Omental fat pad (tissue), 4 donors: ENCODE results near the gene BICC1. TPM values are rescaled to one million over a fixed set of nuclear protein-coding genes. Genes with fewer than 3 reads are reported as not detected.

Experiments
- ATAC-seq: fragments of 150-250 bp; one replicate; pipeline ENCODE4 v1.9.1; 2016; ENCODE audit warnings: mild to moderate bottlenecking, moderate library complexity; ENCODE audit not compliant: low FRiP score
- DNase-seq: peaks from one replicate; pipeline ENCODE4 v3.0.0-alpha.2; 2019; ENCODE audit warnings: low spot score
- total RNA-seq, 4 donors: library from RNA; depleted of rRNA; stranded (reverse); fragments of >200 nt; gene quantifications; one replicate each; pipeline ENCODE4 v1.1.0, GENCODE V29; 2016
- TF ChIP-seq, protein P1 (sequence below), 3 donors: fragments of 450-650 bp; IDR thresholded peaks; one replicate each; pipeline ENCODE4 v1.5.1; 2016 to 2017; ENCODE audit warnings: antibody characterized with exemption in 3 of 3, mild to moderate bottlenecking in 3 of 3, moderate library complexity in 2 of 3

Gene BICC1
- total RNA-seq, 4 donors from 2014 or later = 14.8 to 44.6 (median 27.2) TPM

- ATAC-seq (peak; percentile 65), DNase-seq (no peak)
- TF ChIP-seq, protein P1, sequence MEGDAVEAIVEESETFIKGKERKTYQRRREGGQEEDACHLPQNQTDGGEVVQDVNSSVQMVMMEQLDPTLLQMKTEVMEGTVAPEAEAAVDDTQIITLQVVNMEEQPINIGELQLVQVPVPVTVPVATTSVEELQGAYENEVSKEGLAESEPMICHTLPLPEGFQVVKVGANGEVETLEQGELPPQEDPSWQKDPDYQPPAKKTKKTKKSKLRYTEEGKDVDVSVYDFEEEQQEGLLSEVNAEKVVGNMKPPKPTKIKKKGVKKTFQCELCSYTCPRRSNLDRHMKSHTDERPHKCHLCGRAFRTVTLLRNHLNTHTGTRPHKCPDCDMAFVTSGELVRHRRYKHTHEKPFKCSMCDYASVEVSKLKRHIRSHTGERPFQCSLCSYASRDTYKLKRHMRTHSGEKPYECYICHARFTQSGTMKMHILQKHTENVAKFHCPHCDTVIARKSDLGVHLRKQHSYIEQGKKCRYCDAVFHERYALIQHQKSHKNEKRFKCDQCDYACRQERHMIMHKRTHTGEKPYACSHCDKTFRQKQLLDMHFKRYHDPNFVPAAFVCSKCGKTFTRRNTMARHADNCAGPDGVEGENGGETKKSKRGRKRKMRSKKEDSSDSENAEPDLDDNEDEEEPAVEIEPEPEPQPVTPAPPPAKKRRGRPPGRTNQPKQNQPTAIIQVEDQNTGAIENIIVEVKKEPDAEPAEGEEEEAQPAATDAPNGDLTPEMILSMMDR (IDR thresholded peaks at IDR 0.05) = no peak
These were observed 149.6 kb downstream of the BICC1 start for GRCh38 chr10:58662314-58662713.

GRCh38 chr10:58665361-58665760 is 152.7 kb downstream of the BICC1 start:
- no peak for ATAC-seq
- TF ChIP-seq, protein P1 (IDR thresholded peaks at IDR 0.05) = no peak

DNA sequence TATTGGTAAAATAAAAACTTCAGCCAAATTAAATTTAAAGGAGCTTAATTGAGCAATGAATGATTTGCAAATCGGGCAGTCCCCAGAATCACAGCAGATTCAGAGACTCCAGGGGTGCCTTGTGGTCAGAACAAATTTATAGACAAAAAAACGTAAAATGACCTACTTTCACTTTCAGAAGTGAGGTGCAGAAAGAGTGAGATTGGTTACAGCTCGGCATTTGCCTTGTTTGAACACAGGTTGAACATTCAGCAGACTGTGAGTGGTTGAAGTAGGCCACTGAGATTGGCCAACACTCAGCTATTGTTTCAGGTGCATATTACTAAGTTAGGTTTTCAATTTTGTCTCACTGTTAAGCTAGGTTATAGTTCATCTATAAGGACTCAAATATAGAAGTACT is 153.4 kb downstream of the BICC1 start:
- ATAC-seq (peak; percentile 45), DNase-seq (no peak)
- TF ChIP-seq, protein P1 (IDR thresholded peaks at IDR 0.05) = no peak

More at GRCh38 chr10:58665361-58665760, 152.7 kb downstream of the BICC1 start:
- DNase-seq = no peak

GRCh38 chr10:58667658-58668310 is 155.1 kb downstream of the BICC1 start:
- TF ChIP-seq, protein P1 (IDR thresholded peaks at IDR 0.05) = no peak
- ATAC-seq = no peak
- no peak for DNase-seq

DNA sequence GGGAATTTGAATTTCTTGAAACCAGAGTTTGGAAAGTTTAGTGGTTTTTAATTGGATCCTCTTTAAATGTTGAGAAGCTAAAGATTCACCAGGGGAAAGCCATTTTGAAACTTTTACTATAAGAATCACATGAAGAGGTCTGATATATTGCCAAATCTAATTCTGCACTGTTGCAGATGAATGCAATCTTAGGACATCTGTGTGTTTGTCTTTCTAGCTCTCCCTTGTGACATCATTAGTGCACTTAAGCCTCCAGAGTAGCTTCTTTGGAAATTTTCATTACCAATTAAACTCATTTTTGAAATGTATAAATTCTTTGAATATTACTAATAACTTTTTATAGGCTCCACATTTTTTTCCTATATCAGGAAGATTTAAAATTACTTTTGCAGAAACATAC is 160.2 kb downstream of the BICC1 start:
- no peak for DNase-seq
- ATAC-seq = no peak
- TF ChIP-seq, protein P1 (IDR thresholded peaks at IDR 0.05) = no peak

- ATAC-seq (no peak), DNase-seq (no peak)
- TF ChIP-seq, protein P1 (IDR thresholded peaks at IDR 0.05) = no peak
These were observed 161.6 kb downstream of the BICC1 start for GRCh38 chr10:58674251-58674650.

DNA sequence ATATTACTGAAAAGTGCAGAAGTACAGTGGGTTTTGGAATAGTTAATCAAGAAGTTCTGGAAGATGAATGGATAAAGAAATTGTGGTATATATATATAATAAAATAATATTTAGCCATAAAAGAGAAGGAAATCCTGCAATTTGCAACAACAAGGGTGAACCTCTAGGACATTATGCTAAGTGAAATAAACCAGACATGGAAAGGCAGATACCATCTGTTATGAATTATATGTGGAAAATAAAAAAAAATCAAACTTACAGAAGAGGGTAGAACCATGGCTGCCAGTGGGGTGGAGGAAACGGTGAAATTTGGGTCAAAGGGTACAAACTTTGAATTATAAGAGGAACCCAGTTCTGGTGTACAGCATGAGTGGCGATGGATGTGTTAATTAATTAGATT is 162.6 kb downstream of the BICC1 start:
- TF ChIP-seq, protein P1 (IDR thresholded peaks at IDR 0.05) = no peak
- DNase-seq (no peak), ATAC-seq (no peak)
